D721Med (cell line): Measurements from ENCODE around the gene NHEJ1.

Experiments
- DNase-seq: peaks from one replicate; pipeline ENCODE4 v3.0.0; 2011; ENCODE audit warnings: low spot score; ENCODE audit not compliant: insufficient read length
- FAIRE-seq: peaks from 2 replicates; lab custom pipeline; 2011; peaks lifted over from hg19 to GRCh38; lab: Jason Lieb, UNC
- TF ChIP-seq, protein P1 (sequence below): IDR thresholded peaks from 2 replicates; pipeline ENCODE4 v1.5.1; 2012; ENCODE audit warnings: mild to moderate bottlenecking, control low read depth; ENCODE audit not compliant: insufficient read depth; ENCODE audit errors: missing control alignments

NHEJ1 gene

DNA sequence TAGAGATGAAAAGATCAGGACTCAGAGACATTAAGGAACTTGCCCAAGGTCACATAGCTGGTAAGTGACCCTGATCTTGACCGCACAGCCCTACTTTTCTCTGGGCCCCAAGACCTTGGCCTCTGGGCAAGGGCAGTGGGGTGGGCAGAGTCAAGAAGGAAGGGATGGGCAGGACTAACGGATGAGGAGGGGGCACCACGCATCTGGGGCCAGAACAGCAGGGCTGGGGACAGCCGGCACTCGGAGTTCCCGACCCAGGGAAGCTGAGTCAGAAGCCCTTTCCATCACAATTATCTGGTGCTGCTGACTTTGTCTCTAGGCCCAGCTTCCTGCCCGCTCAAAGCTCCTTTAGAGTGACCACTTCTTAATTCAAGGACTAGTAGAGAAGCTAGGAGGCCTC, 133.7 kb downstream of the NHEJ1 start:
- TF ChIP-seq, protein P1, sequence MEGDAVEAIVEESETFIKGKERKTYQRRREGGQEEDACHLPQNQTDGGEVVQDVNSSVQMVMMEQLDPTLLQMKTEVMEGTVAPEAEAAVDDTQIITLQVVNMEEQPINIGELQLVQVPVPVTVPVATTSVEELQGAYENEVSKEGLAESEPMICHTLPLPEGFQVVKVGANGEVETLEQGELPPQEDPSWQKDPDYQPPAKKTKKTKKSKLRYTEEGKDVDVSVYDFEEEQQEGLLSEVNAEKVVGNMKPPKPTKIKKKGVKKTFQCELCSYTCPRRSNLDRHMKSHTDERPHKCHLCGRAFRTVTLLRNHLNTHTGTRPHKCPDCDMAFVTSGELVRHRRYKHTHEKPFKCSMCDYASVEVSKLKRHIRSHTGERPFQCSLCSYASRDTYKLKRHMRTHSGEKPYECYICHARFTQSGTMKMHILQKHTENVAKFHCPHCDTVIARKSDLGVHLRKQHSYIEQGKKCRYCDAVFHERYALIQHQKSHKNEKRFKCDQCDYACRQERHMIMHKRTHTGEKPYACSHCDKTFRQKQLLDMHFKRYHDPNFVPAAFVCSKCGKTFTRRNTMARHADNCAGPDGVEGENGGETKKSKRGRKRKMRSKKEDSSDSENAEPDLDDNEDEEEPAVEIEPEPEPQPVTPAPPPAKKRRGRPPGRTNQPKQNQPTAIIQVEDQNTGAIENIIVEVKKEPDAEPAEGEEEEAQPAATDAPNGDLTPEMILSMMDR = no peak
- DNase-seq (no peak), FAIRE-seq (no peak)

DNA sequence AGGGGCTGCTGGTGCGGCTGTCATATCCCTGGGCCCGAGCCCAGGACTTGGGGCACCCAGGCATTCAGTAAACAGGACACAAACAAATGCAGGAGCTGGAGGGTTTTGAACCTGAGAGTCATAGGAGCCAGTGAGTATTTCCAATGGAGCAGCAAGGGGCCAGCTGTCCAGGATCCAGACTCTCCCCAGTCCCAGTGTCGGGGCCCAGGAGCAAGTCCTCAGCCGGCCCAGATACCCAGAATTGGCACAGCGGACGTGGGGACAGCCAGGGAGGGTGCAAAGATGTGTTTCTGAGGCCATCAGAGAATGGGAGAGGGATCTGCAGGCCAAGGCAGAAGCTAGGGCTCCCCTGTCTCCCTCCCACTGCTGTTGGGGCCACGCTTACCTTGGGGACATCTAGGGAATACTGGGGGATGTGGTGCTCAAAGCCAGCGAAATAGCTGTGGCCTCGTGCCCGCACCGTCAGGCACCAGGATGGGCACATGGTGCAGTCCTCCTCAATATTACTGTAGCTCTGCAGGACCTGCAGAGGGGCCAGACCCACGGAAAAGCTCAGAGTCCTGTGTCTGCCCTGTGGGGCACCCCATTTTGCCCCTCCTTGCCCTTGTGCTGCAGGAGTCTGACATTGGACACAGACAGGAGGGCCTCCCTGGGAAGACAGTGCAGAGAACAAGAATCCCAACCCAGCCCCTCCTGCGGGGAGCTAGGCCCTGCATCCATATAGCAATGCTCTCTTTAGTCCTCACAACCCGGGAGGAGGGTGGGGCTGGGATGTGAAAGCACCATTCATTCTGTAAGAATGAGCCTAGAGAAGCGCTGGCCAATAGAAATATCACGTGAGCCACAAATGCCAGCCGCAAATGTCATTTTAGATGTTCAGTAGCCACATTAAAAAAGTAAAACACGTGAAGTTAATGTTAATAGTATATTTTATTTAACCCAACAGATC, 134.7 kb downstream of the NHEJ1 start:
- DNase-seq = no peak
- FAIRE-seq = no peak

More for the DNA sequence above, 134.7 kb downstream of the NHEJ1 start:
- TF ChIP-seq, protein P1 = no peak
